GM12801 (cell line): ENCODE measurements around the gene HS6ST1.

ENCODE experiments used
- CTCF ChIP-seq: IDR thresholded peaks from one replicate; pipeline ENCODE4 v1.5.1; 2011; ENCODE audit warnings: control low read depth; ENCODE audit not compliant: insufficient read length; ENCODE audit errors: extremely low read depth

HS6ST1 gene

GRCh38 chr2:128318776-128319464, at the start of gene HS6ST1:
Gene HS6ST1, minus strand, starts transcription at chr2:128318868. Its CDS starts 305 bp downstream, at chr2:128318563.
- TF ChIP-seq CTCF = no peak

GRCh38 chr2:128367601-128368359, 49.1 kb upstream of the HS6ST1 start:
- no peak for TF ChIP-seq CTCF

GRCh38 chr2:128366713-128367511, 48.2 kb upstream of the HS6ST1 start:
- no peak for TF ChIP-seq CTCF

GRCh38 chr2:128365217-128365905, 46.7 kb upstream of the HS6ST1 start:
- no peak for TF ChIP-seq CTCF

GRCh38 chr2:128364441-128364911, 45.8 kb upstream of the HS6ST1 start:
- no peak for TF ChIP-seq CTCF

GRCh38 chr2:128363934-128364361, 45.3 kb upstream of the HS6ST1 start:
- no peak for TF ChIP-seq CTCF

- no peak for TF ChIP-seq CTCF
These were observed 44.2 kb upstream of the HS6ST1 start for GRCh38 chr2:128362889-128363228.
